HCT116 (cell line): ENCODE measurements around the gene MAGEB5. TPM values are rescaled to one million over a fixed set of nuclear protein-coding genes. Genes with fewer than 3 reads are reported as not detected.

Experiments
- ATAC-seq: fragments of 200-7000 bp; cut with Tn5 transposase; 2 replicates; pipeline ENCODE4 v1.9.1; 2020; ENCODE audit warnings: mild to moderate bottlenecking, moderate library complexity
- BruUV-seq: library from RNA; stranded (reverse); fragments of 400-500 nt; replicated peaks from 2 replicates; lab custom pipeline; 2021; lab: Mats Ljungman, UMichigan
- CTCF ChIA-PET: fragments of 300-600 bp; sonication (Branson Sonifier 250); formaldehyde crosslinking; loops from one replicate; lab custom pipeline; 2021; ENCODE audit warnings: antibody characterized with exemption; lab: Charles Lee
- POLR2A ChIA-PET: fragments of 300-600, 350-600 bp; sonication (Branson Sonifier 250); formaldehyde crosslinking; loops from one replicate; lab custom pipeline; 2021; ENCODE audit warnings: antibody characterized with exemption; lab: Charles Lee
- RAD21 ChIA-PET, 2 experiments: fragments of 300-600 bp; sonication (Branson Sonifier 250); formaldehyde crosslinking; loops; one replicate each; lab custom pipeline; 2023; ENCODE audit warnings: low total read pairs in 2 of 2; ENCODE audit not compliant: uncharacterized antibody in 2 of 2, unreplicated experiment in 2 of 2, low non-redundant PET in 1 of 2; lab: Charles Lee
- DNase-seq: peaks from one replicate; pipeline ENCODE4 v3.0.0-alpha.2; 2010; ENCODE audit warnings: low read depth, low spot score
- H2AFZ ChIP-seq: fragments of 200-600 bp; shearing (Covaris generic), sonication (generic); 2 replicates; pipeline ENCODE4 v1.6.1; 2017; ENCODE audit warnings: low read depth, mixed run types, mixed read lengths, antibody characterized with exemption, low read length; ENCODE audit not compliant: poor library complexity, severe bottlenecking
- H3K27ac ChIP-seq: 2 replicates; pipeline ENCODE4 v1.5.1; 2012; ENCODE audit warnings: low read depth, low read length
- H3K27me3 ChIP-seq: fragments of 200-600 bp; sonication (generic); 2 replicates; pipeline ENCODE4 v1.6.1; 2016; ENCODE audit warnings: mixed run types, low read length, mixed read lengths; ENCODE audit not compliant: insufficient read depth
- H3K36me3 ChIP-seq, 2 experiments: fragments of 200-500 bp in 1 of 2; fragments of 200-600 bp in 1 of 2; sonication (Bioruptor generic) in 1 of 2; sonication (generic) in 1 of 2; 2 replicates each; pipeline versions ENCODE4 v1.5.1 to v1.6.1; 2014 to 2016; ENCODE audit warnings: low read length in 2 of 2, inconsistent platforms in 1 of 2, mixed read lengths in 1 of 2, mixed run types in 1 of 2; ENCODE audit not compliant: insufficient read depth in 2 of 2, control insufficient read depth in 1 of 2
- H3K4me1 ChIP-seq, 2 experiments: fragments of 200-600 bp in 1 of 2; sonication (generic) in 1 of 2; 2 replicates each; pipeline versions ENCODE4 v1.5.1 to v1.6.1; 2012 to 2017; ENCODE audit warnings: low read length in 2 of 2, inconsistent platforms in 1 of 2, mild to moderate bottlenecking in 1 of 2, mixed read lengths in 1 of 2, mixed run types in 1 of 2, moderate library complexity in 1 of 2; ENCODE audit not compliant: insufficient read depth in 2 of 2, control insufficient read depth in 1 of 2
- H3K4me2 ChIP-seq: fragments of 200-600 bp; sonication (generic); 2 replicates; pipeline ENCODE4 v1.6.1; 2017; ENCODE audit warnings: mixed run types, low read length, mixed read lengths
- H3K4me3 ChIP-seq, 2 experiments: fragments of 200-600 bp in 1 of 2; sonication (generic) in 1 of 2; replicated peaks in 1 of 2; 2 replicates each; pipeline ENCODE4 v1.5.1; 2011 to 2016; ENCODE audit warnings: low read length in 2 of 2, control low read depth in 1 of 2, low read depth in 1 of 2, mild to moderate bottlenecking in 1 of 2, mixed read lengths in 1 of 2, mixed run types in 1 of 2
- H3K79me2 ChIP-seq: fragments of 200-600 bp; sonication (generic); 2 replicates; pipeline ENCODE4 v1.6.1; 2017; ENCODE audit warnings: mild to moderate bottlenecking, mixed run types, low read length, moderate library complexity, mixed read lengths; ENCODE audit not compliant: insufficient read depth
- H3K9ac ChIP-seq: fragments of 200-600 bp; sonication (generic); 2 replicates; pipeline ENCODE4 v1.6.1; 2016; ENCODE audit warnings: low read length, mixed read lengths
- H3K9me2 ChIP-seq: fragments of 200-600 bp; sonication (generic), shearing (Covaris generic); 2 replicates; pipeline ENCODE4 v1.6.1; 2017; ENCODE audit warnings: mixed run types, mild to moderate bottlenecking, moderate library complexity; ENCODE audit not compliant: insufficient read depth
- H3K9me3 ChIP-seq, 2 experiments: fragments of 200-500 bp in 1 of 2; fragments of 200-600 bp in 1 of 2; sonication (Bioruptor generic) in 1 of 2; sonication (generic) in 1 of 2; 2 replicates each; pipeline ENCODE4 v1.6.1; 2014 to 2017; ENCODE audit warnings: low read length in 2 of 2, mixed read lengths in 2 of 2, inconsistent platforms in 1 of 2, low read depth in 1 of 2, mild to moderate bottlenecking in 1 of 2, mixed run types in 1 of 2, moderate library complexity in 1 of 2; ENCODE audit not compliant: control insufficient read depth in 1 of 2, insufficient read depth in 1 of 2
- H4K20me1 ChIP-seq: fragments of 200-600 bp; sonication (generic), shearing (Covaris generic); 2 replicates; pipeline ENCODE4 v1.6.1; 2017; ENCODE audit warnings: mixed run types, mild to moderate bottlenecking, moderate library complexity; ENCODE audit not compliant: insufficient read depth
- CBX3 ChIP-seq: IDR thresholded peaks from 2 replicates; pipeline ENCODE4 v1.6.1; 2012; ENCODE audit warnings: low read depth
- ELF1 ChIP-seq: IDR thresholded peaks from 2 replicates; pipeline ENCODE4 v1.6.1; 2012; ENCODE audit warnings: low read depth, borderline replicate concordance
- EZH2phosphoT487 ChIP-seq: fragments of 200-600 bp; IDR thresholded peaks from 2 replicates; pipeline ENCODE4 v1.6.1; 2018; ENCODE audit warnings: antibody characterized with exemption, borderline replicate concordance
- MAX ChIP-seq: IDR thresholded peaks from 2 replicates; pipeline ENCODE4 v1.6.1; 2012
- POLR2AphosphoS5 ChIP-seq: IDR thresholded peaks from 2 replicates; pipeline ENCODE4 v1.6.1; 2011; ENCODE audit warnings: mild to moderate bottlenecking, low read depth, low read length, moderate library complexity
- SRF ChIP-seq: IDR thresholded peaks from 2 replicates; pipeline ENCODE4 v1.6.1; 2012; ENCODE audit warnings: low read depth
- YY1 ChIP-seq: IDR thresholded peaks from 2 replicates; pipeline ENCODE4 v1.6.1; 2011; ENCODE audit warnings: low read length, low read depth, moderate library complexity, mild to moderate bottlenecking; ENCODE audit not compliant: insufficient replicate concordance; ENCODE audit errors: extremely low read depth
- intact Hi-C: fragments of 100-400 bp; cut with micrococcal nuclease; formaldehyde crosslinking; loops from 2 replicates; pipeline ENCODE4 v1.10.0; 2022
- total RNA-seq: library from RNA; stranded (reverse); gene quantifications from one replicate; pipeline ENCODE4 v1.2.1, GENCODE V29; 2021; ENCODE audit not compliant: unreplicated experiment

Gene MAGEB5
- total RNA-seq, 1 experiment from 2014 or later, result not detected

DNA sequence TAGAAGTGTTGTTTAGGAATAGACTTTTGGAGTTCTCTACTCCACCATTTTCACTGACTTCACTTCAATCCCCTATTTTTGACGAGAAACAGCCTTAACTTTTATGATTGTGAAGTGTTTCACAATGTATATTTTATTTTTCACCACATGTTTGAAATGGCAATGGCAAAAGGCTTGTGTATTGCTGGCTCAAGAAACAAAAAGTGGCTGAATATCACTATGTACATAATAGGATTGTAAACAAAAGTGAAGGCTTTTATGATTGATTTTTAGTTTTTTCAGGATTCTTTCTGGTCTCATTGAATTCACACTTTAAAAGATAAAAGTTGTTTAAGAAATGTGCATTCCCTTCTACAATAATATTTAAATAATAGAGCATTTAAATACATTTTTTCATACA lies 18.2 kb downstream of the MAGEB5 start:
- no TSS peak for BruUV-seq

DNA sequence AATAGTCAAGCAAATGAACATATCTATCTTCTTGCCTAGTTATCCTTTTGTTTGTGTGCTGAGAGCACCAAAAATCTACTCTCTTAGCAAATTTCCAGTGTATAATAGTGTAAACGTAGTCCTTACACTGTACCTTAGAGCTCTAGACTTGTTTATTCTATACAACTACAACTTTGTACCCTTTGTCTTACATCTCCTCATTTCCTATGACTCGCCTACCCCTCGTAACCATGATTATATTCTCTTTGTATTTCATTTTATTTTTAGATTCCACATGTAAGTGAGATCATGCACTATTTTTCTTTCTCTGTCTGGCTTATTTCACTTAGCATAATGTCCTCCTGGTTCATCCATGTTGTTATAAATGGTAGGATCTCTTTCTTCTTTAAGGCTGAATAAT lies 37.6 kb downstream of the MAGEB5 start:
- H3K4me3 ChIP-seq, result no peak overlapping the region

More for the DNA sequence above, 18.2 kb downstream of the MAGEB5 start:
- RAD21 ChIA-PET, result no interaction called here
- Histone ChIP-seq H3K79me2 (no peaks in the 10 kb centered on the region), H3K4me1 (no peaks in the 10 kb centered on the region), H3K4me3 (no peak overlapping the region), H3K27me3 (no peaks in the 10 kb centered on the region), H2AFZ (no peak overlapping the region), H4K20me1 (no peaks in the 10 kb centered on the region), H3K36me3 (no peaks in the 10 kb centered on the region), H3K9me3 (no peaks in the 10 kb centered on the region), H3K4me2 (no peak overlapping the region), H3K9me2 (no peaks in the 10 kb centered on the region), H3K9ac (no peak overlapping the region), H3K27ac (no peak overlapping the region)
- no peak for DNase-seq
- ATAC-seq, result no peak
- intact Hi-C loops, result no loop called here
- CTCF ChIA-PET, result no interaction called here
- POLR2A ChIA-PET, result no interaction called here
- TF ChIP-seq YY1, result no peak
- no peak for TF ChIP-seq ELF1
- TF ChIP-seq MAX, result no peak
- no peak for TF ChIP-seq EZH2phosphoT487
- TF ChIP-seq CBX3, result no peak
- no peak for TF ChIP-seq POLR2AphosphoS5

More for the DNA sequence above, 37.6 kb downstream of the MAGEB5 start:
- RAD21 ChIA-PET, result no interaction called here
- TF ChIP-seq SRF (no peak), POLR2AphosphoS5 (no peak), MAX (no peak)
- TF ChIP-seq, all 23 proteins: peak for 0
- ChIA-PET POLR2A (no interaction called here), CTCF (no interaction called here)
- Histone ChIP-seq H2AFZ (no peak overlapping the region), H3K9me3 (no peaks in the 10 kb centered on the region), H3K4me2 (no peak overlapping the region), H4K20me1 (no peaks in the 10 kb centered on the region), H3K27ac (no peak overlapping the region), H3K79me2 (no peaks in the 10 kb centered on the region), H3K27me3 (no peaks in the 10 kb centered on the region), H3K36me3 (no peaks in the 10 kb centered on the region), H3K9ac (no peak overlapping the region), H3K4me1 (no peaks in the 10 kb centered on the region), H3K9me2 (no peaks in the 10 kb centered on the region)
- DNase-seq (no peak), ATAC-seq (no peak)
- intact Hi-C loops, result no loop called here
- no TSS peak for BruUV-seq
